Urinary bladder (tissue), 4 donors: Measurements from ENCODE around the gene AMELX. TPM values are rescaled to one million over a fixed set of nuclear protein-coding genes. Genes with fewer than 3 reads are reported as not detected.

Experiments used
- DNase-seq: peaks from one replicate; pipeline ENCODE4 v3.0.0-alpha.2; 2015; ENCODE audit errors: extremely low spot score
- H3K27ac ChIP-seq: one replicate; pipeline ENCODE4 v1.5.1; 2013; ENCODE audit warnings: low read depth, mild to moderate bottlenecking, moderate library complexity
- H3K36me3 ChIP-seq: one replicate; pipeline ENCODE4 v1.6.1; 2013; ENCODE audit warnings: mild to moderate bottlenecking, moderate library complexity; ENCODE audit not compliant: insufficient read depth
- H3K4me1 ChIP-seq: one replicate; pipeline ENCODE4 v1.6.1; 2013; ENCODE audit warnings: mild to moderate bottlenecking, moderate library complexity; ENCODE audit not compliant: insufficient read depth
- H3K4me3 ChIP-seq: one replicate; pipeline ENCODE4 v1.5.1; 2013; ENCODE audit warnings: low read depth, low read length
- WGBS: extraction: QIAGEN DNeasy Blood & Tissue Kit; methylation state at CpG from one replicate; pipeline ENCODE4 v1.1.7; 2013; 5-methylcytosine and 5-hydroxymethylcytosine counted together
- polyA plus RNA-seq: library from polyadenylated mRNA; stranded (reverse); fragments of 200-250 nt; gene quantifications from one replicate; pipeline ENCODE4 v1.2.3, GENCODE V29; 2013
- total RNA-seq: library from RNA; depleted of rRNA; stranded (reverse); fragments of >200 nt; gene quantifications from one replicate; pipeline ENCODE4 v1.2.3, GENCODE V29; 2014
- donor health status: healthy with polysubstance abuse.
- donor health status: healthy.

Gene AMELX
- total and polyA plus RNA-seq, 2 donors = not detected

GRCh38 chrX:11329021-11329420 is 35.8 kb downstream of the AMELX start:
- no peaks in the 10 kb centered on the region for H3K4me1 ChIP-seq
- WGBS = 51% methylated on average over 5 of the region's 5 CpGs
- no peak overlapping the region for H3K4me3 ChIP-seq
- no peak for DNase-seq
- H3K36me3 ChIP-seq = no peaks in the 10 kb centered on the region
- no peak overlapping the region for H3K27ac ChIP-seq

DNA sequence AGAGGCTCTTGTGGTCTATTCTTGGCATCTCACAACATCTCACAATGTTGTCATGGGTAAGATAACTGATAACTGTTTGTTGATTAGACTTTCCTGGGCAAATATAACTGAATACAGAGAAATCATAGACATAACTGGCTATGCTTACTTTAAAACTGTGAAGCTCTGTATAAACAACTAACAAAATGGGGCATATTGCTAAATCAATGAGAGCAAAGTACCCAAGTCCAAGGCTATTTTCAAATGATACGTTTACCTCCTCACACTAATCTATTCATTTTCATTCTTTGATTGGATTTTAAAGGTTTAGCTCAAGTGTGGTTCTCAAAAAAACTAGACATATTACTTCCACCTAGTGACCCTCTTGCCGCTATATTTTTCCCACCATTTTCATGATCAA is 38.6 kb downstream of the AMELX start:
- Histone ChIP-seq H3K4me3 (no peak overlapping the region), H3K4me1 (no peaks in the 10 kb centered on the region), H3K36me3 (no peaks in the 10 kb centered on the region), H3K27ac (no peak overlapping the region)
- 95% methylated on average over 2 of the region's 2 CpGs for WGBS
- DNase-seq = no peak

- Histone ChIP-seq H3K27ac (no peak overlapping the region), H3K4me3 (no peak overlapping the region), H3K4me1 (no peaks in the 10 kb centered on the region), H3K36me3 (no peaks in the 10 kb centered on the region)
- WGBS = 87% methylated on average over 2 of the region's 2 CpGs
- DNase-seq = no peak
Measured at GRCh38 chrX:11334165-11334564, 41.0 kb downstream of the AMELX start.

- no peak for DNase-seq
- 86% methylated on average over 2 of the region's 2 CpGs for WGBS
- H3K4me1 ChIP-seq = no peaks in the 10 kb centered on the region
- no peak overlapping the region for H3K4me3 ChIP-seq
- no peaks in the 10 kb centered on the region for H3K36me3 ChIP-seq
- H3K27ac ChIP-seq = no peak overlapping the region
Measured at GRCh38 chrX:11336201-11336600, 43.0 kb downstream of the AMELX start.

- 80% methylated on average over 1 of the region's 1 CpG for WGBS
- no peaks in the 10 kb centered on the region for H3K4me1 ChIP-seq
- H3K4me3 ChIP-seq = no peak overlapping the region
- no peaks in the 10 kb centered on the region for H3K36me3 ChIP-seq
- no peak overlapping the region for H3K27ac ChIP-seq
- no peak for DNase-seq
Measured at GRCh38 chrX:11337292-11338009, 44.2 kb downstream of the AMELX start.

- Histone ChIP-seq H3K4me3 (no peak overlapping the region), H3K36me3 (no peaks in the 10 kb centered on the region), H3K27ac (peak overlapping the region; percentile 50), H3K4me1 (no peaks in the 10 kb centered on the region)
- 17% methylated on average over 10 of the region's 10 CpGs for WGBS
- no peak for DNase-seq
Measured at GRCh38 chrX:11341274-11342201, 48.3 kb downstream of the AMELX start.

DNA sequence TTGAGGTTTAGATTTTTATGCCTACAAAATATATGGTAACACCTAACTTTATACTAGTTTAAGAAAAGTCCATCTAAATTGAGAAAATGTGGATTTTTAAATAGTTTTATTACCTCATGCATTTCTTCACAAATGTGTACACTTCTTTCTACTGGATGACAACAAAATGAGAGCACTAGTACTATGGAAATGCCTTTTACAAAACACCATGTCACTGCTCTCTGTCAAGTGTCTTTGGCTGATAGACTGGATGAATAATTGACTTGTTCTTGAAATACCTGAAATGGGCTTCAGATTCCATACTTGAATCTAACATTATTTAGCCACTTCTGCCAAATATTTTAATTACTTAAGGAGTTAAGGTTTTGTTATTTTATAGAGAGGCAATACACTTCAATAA is 49.5 kb downstream of the AMELX start:
- Histone ChIP-seq H3K4me3 (no peak overlapping the region), H3K4me1 (no peaks in the 10 kb centered on the region), H3K27ac (no peak overlapping the region), H3K36me3 (no peaks in the 10 kb centered on the region)
- no peak for DNase-seq

DNA sequence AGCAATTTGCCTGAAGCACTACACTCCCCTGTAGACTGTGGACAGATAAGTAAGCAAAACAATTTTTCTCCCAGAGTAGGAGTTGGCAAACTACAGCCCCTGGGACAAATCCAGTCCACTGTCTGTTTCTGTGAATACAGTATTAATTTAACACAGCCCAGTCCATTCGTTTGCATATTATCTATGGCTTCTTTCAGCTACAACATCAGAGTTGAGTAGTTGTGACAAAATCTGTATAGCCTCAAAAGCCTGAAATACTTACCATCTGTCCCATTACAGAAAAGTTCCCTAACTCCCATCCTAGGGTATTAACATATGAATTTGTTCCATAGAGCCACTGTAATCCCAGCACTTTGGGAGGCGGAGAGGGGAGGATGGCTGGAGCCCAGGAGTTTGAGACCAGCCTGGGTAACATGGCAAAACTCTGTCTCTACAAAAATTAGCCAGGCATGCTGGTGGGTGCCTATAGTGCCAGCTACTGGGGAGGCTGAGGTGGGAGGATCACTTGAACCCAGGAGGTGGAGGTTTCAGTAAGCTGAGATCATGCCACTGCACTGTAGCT is 53.0 kb downstream of the AMELX start:
- WGBS = 62% methylated on average over 2 of the region's 2 CpGs

GRCh38 chrX:11347300-11347699 is 54.1 kb downstream of the AMELX start:
- 67% methylated on average over 3 of the region's 3 CpGs for WGBS
- no peaks in the 10 kb centered on the region for H3K4me1 ChIP-seq
- no peak overlapping the region for H3K27ac ChIP-seq
- H3K36me3 ChIP-seq = no peaks in the 10 kb centered on the region
- DNase-seq = no peak
- no peak overlapping the region for H3K4me3 ChIP-seq

More for the DNA sequence above, 53.0 kb downstream of the AMELX start:
- H3K36me3 ChIP-seq = no peaks in the 10 kb centered on the region
- no peak overlapping the region for H3K4me3 ChIP-seq
- no peak for DNase-seq
- H3K27ac ChIP-seq = no peak overlapping the region
- no peaks in the 10 kb centered on the region for H3K4me1 ChIP-seq

GRCh38 chrX:11349020-11349419 is 55.8 kb downstream of the AMELX start:
- 89% methylated on average over 1 of the region's 1 CpG for WGBS
- Histone ChIP-seq H3K27ac (no peak overlapping the region), H3K4me3 (no peak overlapping the region), H3K36me3 (no peaks in the 10 kb centered on the region), H3K4me1 (no peaks in the 10 kb centered on the region)
- DNase-seq = no peak

GRCh38 chrX:11349661-11350337 is 56.6 kb downstream of the AMELX start:
- H3K27ac ChIP-seq = no peak overlapping the region
- 60% methylated on average over 2 of the region's 2 CpGs for WGBS
- no peaks in the 10 kb centered on the region for H3K36me3 ChIP-seq
- no peak overlapping the region for H3K4me3 ChIP-seq
- DNase-seq = no peak
- no peaks in the 10 kb centered on the region for H3K4me1 ChIP-seq
